ENCODE data around the gene FBN1.

The FBN1 gene

DNA sequence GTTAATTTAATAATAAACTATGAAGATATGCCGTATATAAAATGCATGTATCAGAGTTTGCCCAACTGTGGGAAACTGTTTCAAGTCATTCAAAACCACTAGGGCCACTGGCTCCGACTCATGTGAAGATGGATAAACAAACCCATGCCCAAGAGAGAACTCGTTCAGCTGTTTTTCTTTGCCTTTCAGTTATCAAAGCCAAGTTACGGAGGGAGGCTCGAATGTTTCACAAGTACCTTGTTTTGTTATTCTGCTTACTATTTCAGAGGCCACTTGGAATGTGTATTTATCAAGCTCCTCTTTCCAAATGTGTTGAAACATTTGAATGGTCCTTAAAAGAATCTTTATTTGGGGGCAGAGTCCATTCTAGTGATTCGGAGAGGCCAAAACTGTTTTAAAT lies 232.2 kb downstream of the FBN1 start:
- Histone ChIP-seq H3K4me3 (ENCODE audit: low read depth, low read length) (no peak overlapping the region), H3K4me1 (ENCODE audit: control insufficient read depth, insufficient read depth, low read length) (no peaks in the 10 kb centered on the region), H3K36me3 (ENCODE audit: control insufficient read depth in 2 of 2, insufficient read depth in 1 of 2, low read length in 2 of 2) (peaks cover 0 to 10% of the 10 kb centered on the region in 2 experiments; a peak in 1 of 3 replicates), H3K27ac (ENCODE audit: extremely low read depth, low read depth, low read length) (no peak overlapping the region), H3K9me3 (ENCODE audit: control insufficient read depth, insufficient read depth, low read depth, low read length) (no peaks in the 10 kb centered on the region)
- TF ChIP-seq MEIS1 (CRISPR knock-in tag; IDR thresholded peaks at IDR 0.05; ENCODE audit: borderline replicate concordance) (no peak), ZNF426 (tag by site-specific recombination; IDR thresholded peaks at IDR 0.05) (no peak), ZNF596 (tag by site-specific recombination; IDR thresholded peaks at IDR 0.05) (no peak), ZNF548 (tag by site-specific recombination; IDR thresholded peaks at IDR 0.05) (no peak), ZNF155 (tag by site-specific recombination; IDR thresholded peaks at IDR 0.05) (no peak), ZSCAN23 (tag by site-specific recombination; IDR thresholded peaks at IDR 0.05) (no peak), KLF16 (tag by site-specific recombination; IDR thresholded peaks at IDR 0.05) (no peak), ZNF292 (tag by site-specific recombination; IDR thresholded peaks at IDR 0.05; ENCODE audit: borderline replicate concordance, low read depth) (no peak), ZNF837 (tag by site-specific recombination; IDR thresholded peaks at IDR 0.05) (no peak), ZNF202 (tag by site-specific recombination; IDR thresholded peaks at IDR 0.05; ENCODE audit: borderline replicate concordance) (no peak), KLF8 (tag by site-specific recombination; IDR thresholded peaks at IDR 0.05) (no peak), ZEB2 (tag by site-specific recombination; IDR thresholded peaks at IDR 0.05) (no peak), SP3 (tag by site-specific recombination; IDR thresholded peaks at IDR 0.05) (no peak), ZNF211 (tag by site-specific recombination; IDR thresholded peaks at IDR 0.05; ENCODE audit: low read depth) (no peak), ZBTB21 (tag by site-specific recombination; IDR thresholded peaks at IDR 0.05) (no peak), ZNF433 (tag by site-specific recombination; IDR thresholded peaks at IDR 0.05; ENCODE audit: low read depth) (no peak), RBAK (tag by site-specific recombination; IDR thresholded peaks at IDR 0.05) (no peak), ZNF610 (tag by site-specific recombination; IDR thresholded peaks at IDR 0.05; ENCODE audit: borderline replicate concordance) (no peak)
- POLR2A ChIA-PET = no interaction called here
- CTCF ChIA-PET = interaction anchor here (0.8 kb wide), 1 partner anchor 34 kb away, joined by 3 read pairs; no protein-coding TSS in a partner anchor

DNA sequence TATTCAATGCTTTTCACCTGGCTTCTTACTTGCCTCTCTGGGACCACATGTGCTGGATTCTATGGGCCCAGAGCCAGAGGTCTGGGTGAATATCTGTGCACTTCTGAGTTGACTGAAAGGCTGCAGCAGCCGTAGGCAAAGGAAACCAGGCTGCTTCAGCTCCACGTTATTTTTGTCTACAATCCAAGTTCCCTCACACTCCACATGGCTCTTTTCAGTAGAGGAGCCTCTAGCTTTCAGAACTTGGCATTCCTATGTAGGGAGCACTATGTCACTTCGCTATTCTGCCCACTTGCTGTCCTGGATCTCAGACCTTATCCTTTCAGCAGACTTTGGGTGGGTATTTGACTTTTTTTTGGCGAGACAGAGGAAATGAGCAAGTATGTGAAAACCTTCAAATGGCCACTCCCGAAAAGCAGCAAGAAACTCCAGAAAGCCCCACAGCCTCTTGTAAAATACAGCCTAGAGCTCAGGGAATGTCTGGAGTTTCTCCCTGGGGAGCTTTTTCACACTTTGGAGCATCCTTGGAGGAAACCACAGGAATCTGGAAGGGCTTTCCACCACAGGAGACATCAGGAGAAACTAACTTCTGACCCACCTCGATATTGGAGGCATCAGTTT lies 233.4 kb downstream of the FBN1 start:
- peaks cover 0 to 10% of the 10 kb centered on the region in 2 experiments; a peak in 1 of 3 replicates for H3K36me3 ChIP-seq (ENCODE audit: control insufficient read depth in 2 of 2, insufficient read depth in 1 of 2, low read length in 2 of 2)
- no peaks in the 10 kb centered on the region for H3K9me3 ChIP-seq (ENCODE audit: control insufficient read depth, insufficient read depth, low read depth, low read length)
- no peak overlapping the region for H3K4me3 ChIP-seq (ENCODE audit: low read depth, low read length)
- ChIA-PET POLR2A (no interaction called here), CTCF (no interaction called here)
- TF ChIP-seq ZNF558 (tag by site-specific recombination; IDR thresholded peaks at IDR 0.05) (no peak), ZEB2 (tag by site-specific recombination; IDR thresholded peaks at IDR 0.05) (no peak), ZNF776 (tag by site-specific recombination; IDR thresholded peaks at IDR 0.05; ENCODE audit: borderline replicate concordance) (no peak), EGR2 (tag by site-specific recombination; IDR thresholded peaks at IDR 0.05; ENCODE audit: low read depth) (no peak), ZNF366 (tag by site-specific recombination; conservative IDR thresholded peaks at IDR 0.05) (no peak), ZFP41 (tag by site-specific recombination; IDR thresholded peaks at IDR 0.05; ENCODE audit: borderline replicate concordance) (no peak)
- TF ChIP-seq, protein P1, sequence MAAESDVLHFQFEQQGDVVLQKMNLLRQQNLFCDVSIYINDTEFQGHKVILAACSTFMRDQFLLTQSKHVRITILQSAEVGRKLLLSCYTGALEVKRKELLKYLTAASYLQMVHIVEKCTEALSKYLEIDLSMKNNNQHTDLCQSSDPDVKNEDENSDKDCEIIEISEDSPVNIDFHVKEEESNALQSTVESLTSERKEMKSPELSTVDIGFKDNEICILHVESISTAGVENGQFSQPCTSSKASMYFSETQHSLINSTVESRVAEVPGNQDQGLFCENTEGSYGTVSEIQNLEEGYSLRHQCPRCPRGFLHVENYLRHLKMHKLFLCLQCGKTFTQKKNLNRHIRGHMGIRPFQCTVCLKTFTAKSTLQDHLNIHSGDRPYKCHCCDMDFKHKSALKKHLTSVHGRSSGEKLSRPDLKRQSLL (tag by site-specific recombination; IDR thresholded peaks at IDR 0.05) = no peak
- TF ChIP-seq, protein P2, sequence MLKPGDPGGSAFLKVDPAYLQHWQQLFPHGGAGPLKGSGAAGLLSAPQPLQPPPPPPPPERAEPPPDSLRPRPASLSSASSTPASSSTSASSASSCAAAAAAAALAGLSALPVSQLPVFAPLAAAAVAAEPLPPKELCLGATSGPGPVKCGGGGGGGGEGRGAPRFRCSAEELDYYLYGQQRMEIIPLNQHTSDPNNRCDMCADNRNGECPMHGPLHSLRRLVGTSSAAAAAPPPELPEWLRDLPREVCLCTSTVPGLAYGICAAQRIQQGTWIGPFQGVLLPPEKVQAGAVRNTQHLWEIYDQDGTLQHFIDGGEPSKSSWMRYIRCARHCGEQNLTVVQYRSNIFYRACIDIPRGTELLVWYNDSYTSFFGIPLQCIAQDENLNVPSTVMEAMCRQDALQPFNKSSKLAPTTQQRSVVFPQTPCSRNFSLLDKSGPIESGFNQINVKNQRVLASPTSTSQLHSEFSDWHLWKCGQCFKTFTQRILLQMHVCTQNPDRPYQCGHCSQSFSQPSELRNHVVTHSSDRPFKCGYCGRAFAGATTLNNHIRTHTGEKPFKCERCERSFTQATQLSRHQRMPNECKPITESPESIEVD (tag by site-specific recombination; IDR thresholded peaks at IDR 0.05) = no peak
- TF ChIP-seq, protein P3, sequence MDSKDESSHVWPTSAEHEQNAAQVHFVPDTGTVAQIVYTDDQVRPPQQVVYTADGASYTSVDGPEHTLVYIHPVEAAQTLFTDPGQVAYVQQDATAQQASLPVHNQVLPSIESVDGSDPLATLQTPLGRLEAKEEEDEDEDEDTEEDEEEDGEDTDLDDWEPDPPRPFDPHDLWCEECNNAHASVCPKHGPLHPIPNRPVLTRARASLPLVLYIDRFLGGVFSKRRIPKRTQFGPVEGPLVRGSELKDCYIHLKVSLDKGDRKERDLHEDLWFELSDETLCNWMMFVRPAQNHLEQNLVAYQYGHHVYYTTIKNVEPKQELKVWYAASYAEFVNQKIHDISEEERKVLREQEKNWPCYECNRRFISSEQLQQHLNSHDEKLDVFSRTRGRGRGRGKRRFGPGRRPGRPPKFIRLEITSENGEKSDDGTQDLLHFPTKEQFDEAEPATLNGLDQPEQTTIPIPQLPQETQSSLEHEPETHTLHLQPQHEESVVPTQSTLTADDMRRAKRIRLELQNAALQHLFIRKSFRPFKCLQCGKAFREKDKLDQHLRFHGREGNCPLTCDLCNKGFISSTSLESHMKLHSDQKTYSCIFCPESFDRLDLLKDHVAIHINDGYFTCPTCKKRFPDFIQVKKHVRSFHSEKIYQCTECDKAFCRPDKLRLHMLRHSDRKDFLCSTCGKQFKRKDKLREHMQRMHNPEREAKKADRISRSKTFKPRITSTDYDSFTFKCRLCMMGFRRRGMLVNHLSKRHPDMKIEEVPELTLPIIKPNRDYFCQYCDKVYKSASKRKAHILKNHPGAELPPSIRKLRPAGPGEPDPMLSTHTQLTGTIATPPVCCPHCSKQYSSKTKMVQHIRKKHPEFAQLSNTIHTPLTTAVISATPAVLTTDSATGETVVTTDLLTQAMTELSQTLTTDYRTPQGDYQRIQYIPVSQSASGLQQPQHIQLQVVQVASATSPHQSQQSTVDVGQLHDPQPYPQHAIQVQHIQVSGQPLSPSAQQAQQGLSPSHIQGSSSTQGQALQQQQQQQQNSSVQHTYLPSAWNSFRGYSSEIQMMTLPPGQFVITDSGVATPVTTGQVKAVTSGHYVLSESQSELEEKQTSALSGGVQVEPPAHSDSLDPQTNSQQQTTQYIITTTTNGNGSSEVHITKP (tag by site-specific recombination; IDR thresholded peaks at IDR 0.05) = no peak
- no peaks in the 10 kb centered on the region for H3K4me1 ChIP-seq (ENCODE audit: control insufficient read depth, insufficient read depth, low read length)
- no peak overlapping the region for H3K27ac ChIP-seq (ENCODE audit: extremely low read depth, low read depth, low read length)

All from HEK293 (cell line).